Mucosa of stomach (tissue), 1 donor: Measurements from ENCODE around the gene ZNF546.

Experiments used
- H3K27me3 ChIP-seq: one replicate; pipeline ENCODE4 v1.7.0; 2013; ENCODE audit warnings: mild to moderate bottlenecking, low read length; ENCODE audit not compliant: control insufficient read depth, insufficient read depth
- H3K36me3 ChIP-seq: one replicate; pipeline ENCODE4 v1.7.0; 2013; ENCODE audit warnings: low read length; ENCODE audit not compliant: control insufficient read depth, insufficient read depth
- H3K4me1 ChIP-seq: one replicate; pipeline ENCODE4 v1.7.0; 2013; ENCODE audit warnings: mild to moderate bottlenecking, low read length; ENCODE audit not compliant: control insufficient read depth, insufficient read depth
- H3K4me3 ChIP-seq: one replicate; pipeline ENCODE4 v1.7.0; 2013; ENCODE audit warnings: low read length
- H3K9ac ChIP-seq: one replicate; pipeline ENCODE4 v1.7.0; 2013; ENCODE audit warnings: mild to moderate bottlenecking, low read length, moderate library complexity
- H3K9me3 ChIP-seq: one replicate; pipeline ENCODE4 v1.7.0; 2013; ENCODE audit warnings: mild to moderate bottlenecking, low read length, moderate library complexity; ENCODE audit not compliant: control insufficient read depth
- donor health status: Pancreatic carcinoma.

ZNF546 gene

DNA sequence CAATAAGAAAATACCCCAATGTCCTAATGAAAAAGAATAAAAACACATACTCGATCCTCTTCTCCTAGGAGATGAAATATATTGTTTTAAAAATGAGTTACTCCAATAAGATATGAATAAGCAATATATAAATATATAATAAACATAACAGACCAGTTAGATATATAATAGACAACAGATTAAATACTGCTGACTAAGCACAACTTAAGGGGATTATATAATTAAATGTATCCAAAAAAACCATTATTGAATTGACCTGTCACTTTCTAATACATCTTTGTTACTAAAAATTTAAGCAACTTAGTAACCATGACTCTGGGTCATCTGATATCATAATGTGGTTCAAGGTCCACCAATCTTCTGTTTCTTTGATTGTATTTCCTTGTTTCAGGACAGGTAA is 73.2 kb downstream of the ZNF546 start:
- no peaks in the 10 kb centered on the region for H3K9me3 ChIP-seq
- no peak overlapping the region for H3K4me3 ChIP-seq
- H3K4me1 ChIP-seq: no peaks in the 10 kb centered on the region
- H3K9ac ChIP-seq: no peak overlapping the region
- peaks cover 4% of the 10 kb centered on the region for H3K36me3 ChIP-seq
- no peaks in the 10 kb centered on the region for H3K27me3 ChIP-seq
